ENCODE results near the gene GET3.
"Not testable (repeated sequence)": the region's sequence is repeated elsewhere in the genome, so short reads cannot be mapped to it uniquely, and the experiment has no call there.

GET3 gene

GRCh38 chr19:12792051-12792852 is 55.0 kb downstream of the GET3 start:
- no peak for TF ChIP-seq POLR2A (IDR thresholded peaks at IDR 0.05; ENCODE audit: low read depth, low read length)
- DNase-seq (ENCODE audit: insufficient read length, low spot score) (no peak), FAIRE-seq (no peak)

GRCh38 chr19:12792853-12793289 is 55.6 kb downstream of the GET3 start:
- DNase-seq (ENCODE audit: insufficient read length, low spot score) (no peak), FAIRE-seq (no peak)
- TF ChIP-seq POLR2A (IDR thresholded peaks at IDR 0.05; ENCODE audit: low read depth, low read length) = no peak

GRCh38 chr19:12793290-12794195 is 56.2 kb downstream of the GET3 start:
- no peak for FAIRE-seq
- peak; percentile 93 for DNase-seq (ENCODE audit: insufficient read length, low spot score)
- peak; percentile 47; the same call in 1 of the 2 replicates for TF ChIP-seq POLR2A (IDR thresholded peaks at IDR 0.05; ENCODE audit: low read depth, low read length)

GRCh38 chr19:12794196-12794941 is 57.1 kb downstream of the GET3 start:
- TF ChIP-seq POLR2A (IDR thresholded peaks at IDR 0.05; ENCODE audit: low read depth, low read length) = no peak
- FAIRE-seq = no peak
- DNase-seq (ENCODE audit: insufficient read length, low spot score) = no peak

GRCh38 chr19:12794971-12795381 is 57.7 kb downstream of the GET3 start:
- no peak for TF ChIP-seq POLR2A (IDR thresholded peaks at IDR 0.05; ENCODE audit: low read depth, low read length)
- no peak for FAIRE-seq
- DNase-seq (ENCODE audit: insufficient read length, low spot score) = no peak

- DNase-seq (ENCODE audit: insufficient read length, low spot score) = no peak
- no peak for TF ChIP-seq POLR2A (IDR thresholded peaks at IDR 0.05; ENCODE audit: low read depth, low read length)
Measured at GRCh38 chr19:12796146-12797071, 59.1 kb downstream of the GET3 start.

DNA sequence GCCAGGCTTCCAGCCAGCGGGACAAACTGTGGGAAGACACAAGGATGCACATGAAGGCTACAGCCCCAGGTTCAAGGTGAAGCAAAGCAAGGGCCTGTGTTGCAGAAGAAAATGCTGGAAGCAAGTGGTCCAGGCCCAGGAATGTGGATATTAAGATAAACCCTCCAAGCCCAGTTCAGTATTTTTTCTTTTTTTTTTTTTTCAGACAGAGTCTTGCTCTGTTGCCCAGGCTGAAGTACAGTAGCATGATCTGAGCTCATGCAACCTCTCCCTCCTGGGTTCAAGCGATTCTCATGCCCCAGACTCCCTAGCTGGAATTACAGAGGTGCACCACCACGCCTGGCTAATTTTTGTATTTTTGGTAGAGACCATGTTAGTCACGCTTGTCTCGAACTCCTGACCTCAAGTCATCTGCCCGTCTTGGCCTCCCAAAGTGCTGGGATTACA is 59.9 kb downstream of the GET3 start:
- no peak for DNase-seq (ENCODE audit: insufficient read length, low spot score)
- TF ChIP-seq POLR2A (IDR thresholded peaks at IDR 0.05; ENCODE audit: low read depth, low read length) = no peak
- no peak for FAIRE-seq

More at GRCh38 chr19:12796146-12797071, 59.1 kb downstream of the GET3 start:
- peak; percentile 38 for FAIRE-seq

DNA sequence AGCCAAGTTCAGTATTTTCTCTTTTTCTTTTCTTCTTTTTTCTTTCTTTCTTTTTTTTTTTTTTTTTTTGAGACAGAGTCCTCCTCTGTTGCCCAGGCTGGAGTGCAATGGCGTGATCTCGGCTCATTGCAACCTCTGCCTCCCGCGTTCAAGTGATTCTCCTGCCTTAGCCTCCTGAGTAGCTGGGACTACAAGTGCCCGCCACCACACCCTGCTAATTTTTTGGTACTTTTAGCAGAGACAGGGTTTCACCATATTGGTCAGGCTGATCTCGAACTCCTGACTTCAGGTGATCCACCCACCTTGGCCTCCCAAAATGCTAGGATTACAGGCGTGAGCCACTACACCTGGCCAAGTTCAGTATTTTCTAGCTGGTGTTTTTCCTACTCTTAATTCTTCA is 60.3 kb downstream of the GET3 start:
- not testable (repeated sequence) for DNase-seq (ENCODE audit: insufficient read length, low spot score); FAIRE-seq

Data from H54 (cell line).